Astrocyte (in vitro differentiated cells and primary cell): ENCODE measurements around the gene CFAP99. TPM values are rescaled to one million over a fixed set of nuclear protein-coding genes. Genes with fewer than 3 reads are reported as not detected.

Source experiments
- DNase-seq: peaks from one replicate; pipeline ENCODE4 v3.0.0-alpha.2; 2010; ENCODE audit warnings: low read depth
- FAIRE-seq: peaks from 2 replicates; lab custom pipeline; 2011; peaks lifted over from hg19 to GRCh38; lab: Jason Lieb, UNC
- H2AFZ ChIP-seq: 2 replicates; pipeline ENCODE4 v1.6.0; 2012; ENCODE audit warnings: low read depth, low read length, inconsistent platforms
- H3K27ac ChIP-seq: 2 replicates; pipeline ENCODE4 v1.5.1; 2011; ENCODE audit warnings: low read depth, low read length, inconsistent platforms
- H3K27me3 ChIP-seq: 2 replicates; pipeline ENCODE4 v1.6.0; 2011; ENCODE audit warnings: low read length, inconsistent platforms; ENCODE audit not compliant: insufficient read depth
- H3K36me3 ChIP-seq: 2 replicates; pipeline ENCODE4 v1.5.1; 2011; ENCODE audit warnings: low read length, inconsistent platforms; ENCODE audit not compliant: insufficient read depth
- H3K4me1 ChIP-seq: 2 replicates; pipeline ENCODE4 v1.5.1; 2011; ENCODE audit warnings: low read length, inconsistent platforms; ENCODE audit not compliant: insufficient read depth
- H3K4me2 ChIP-seq: 2 replicates; pipeline ENCODE4 v1.6.0; 2012; ENCODE audit warnings: low read length, inconsistent platforms
- H3K4me3 ChIP-seq: 2 replicates; pipeline ENCODE4 v1.5.1; 2011; ENCODE audit warnings: low read depth, mild to moderate bottlenecking, low read length, inconsistent platforms; ENCODE audit not compliant: insufficient read depth
- H3K79me2 ChIP-seq: 2 replicates; pipeline ENCODE4 v1.6.0; 2012; ENCODE audit warnings: mild to moderate bottlenecking, low read length, inconsistent platforms; ENCODE audit not compliant: insufficient read depth
- H3K9ac ChIP-seq: 2 replicates; pipeline ENCODE4 v1.6.0; 2012; ENCODE audit warnings: mild to moderate bottlenecking, low read length, inconsistent platforms
- H3K9me3 ChIP-seq: 2 replicates; pipeline ENCODE4 v1.5.1; 2012; ENCODE audit warnings: low read depth, mild to moderate bottlenecking, low read length, inconsistent platforms; ENCODE audit not compliant: insufficient read depth
- H4K20me1 ChIP-seq: 2 replicates; pipeline ENCODE4 v1.6.0; 2012; ENCODE audit warnings: low read length, inconsistent platforms; ENCODE audit not compliant: insufficient read depth
- H3K27ac Mint-ChIP-seq: one replicate; pipeline ENCODE4 v1.8.0; 2021; ENCODE audit warnings: mild to moderate bottlenecking, mixed read lengths; ENCODE audit not compliant: unreplicated experiment
- H3K27me3 Mint-ChIP-seq: one replicate; pipeline ENCODE4 v1.8.0; 2021; ENCODE audit warnings: low read depth, mixed read lengths; ENCODE audit not compliant: unreplicated experiment
- H3K36me3 Mint-ChIP-seq: one replicate; pipeline ENCODE4 v1.8.0; 2021; ENCODE audit warnings: low read depth, mixed read lengths; ENCODE audit not compliant: unreplicated experiment
- H3K4me1 Mint-ChIP-seq: one replicate; pipeline ENCODE4 v1.8.0; 2021; ENCODE audit warnings: low read depth, mixed read lengths; ENCODE audit not compliant: unreplicated experiment
- H3K4me3 Mint-ChIP-seq: one replicate; pipeline ENCODE4 v1.8.0; 2021; ENCODE audit warnings: mild to moderate bottlenecking, moderate library complexity, mixed read lengths; ENCODE audit not compliant: unreplicated experiment
- H3K9me3 Mint-ChIP-seq: one replicate; pipeline ENCODE4 v1.8.0; 2021; ENCODE audit warnings: mild to moderate bottlenecking, mixed read lengths; ENCODE audit not compliant: unreplicated experiment
- CTCF ChIP-seq: IDR thresholded peaks from 2 replicates; pipeline ENCODE4 v1.5.1; 2011; ENCODE audit warnings: low read depth, mild to moderate bottlenecking, inconsistent platforms, low read length, moderate library complexity; ENCODE audit not compliant: insufficient read depth
- EZH2 ChIP-seq: IDR thresholded peaks from 2 replicates; pipeline ENCODE4 v1.6.1; 2012; ENCODE audit warnings: mild to moderate bottlenecking, low read length, inconsistent platforms; ENCODE audit not compliant: insufficient read depth
- total RNA-seq: library from RNA; stranded (reverse); gene quantifications from 2 replicates; pipeline ENCODE4 v1.2.1, GENCODE V29; 2021

CFAP99 gene
- total RNA-seq, 1 donor from 2014 or later, result not detected

- Mint-ChIP-seq H3K27me3 (no peaks in the 10 kb centered on the region), H3K36me3 (peaks cover 27% of the 10 kb centered on the region), H3K27ac (no peak overlapping the region), H3K4me1 (peaks cover 10% of the 10 kb centered on the region), H3K4me3 (no peak overlapping the region), H3K9me3 (no peaks in the 10 kb centered on the region)
- FAIRE-seq, result no peak
- Histone ChIP-seq H3K4me2 (no peak overlapping the region), H3K36me3 (peaks cover 26% of the 10 kb centered on the region), H3K4me1 (no peaks in the 10 kb centered on the region), H3K9me3 (no peaks in the 10 kb centered on the region), H3K4me3 (no peak overlapping the region), H3K79me2 (peaks cover 72% of the 10 kb centered on the region), H4K20me1 (peaks cover 78% of the 10 kb centered on the region), H3K9ac (no peak overlapping the region), H2AFZ (no peak overlapping the region), H3K27ac (no peak overlapping the region), H3K27me3 (no peaks in the 10 kb centered on the region)
- DNase-seq, result no peak
- TF ChIP-seq EZH2 (no peak), CTCF (no peak)
Observed at GRCh38 chr4:2503809-2504208, 85.1 kb downstream of the CFAP99 start.

DNA sequence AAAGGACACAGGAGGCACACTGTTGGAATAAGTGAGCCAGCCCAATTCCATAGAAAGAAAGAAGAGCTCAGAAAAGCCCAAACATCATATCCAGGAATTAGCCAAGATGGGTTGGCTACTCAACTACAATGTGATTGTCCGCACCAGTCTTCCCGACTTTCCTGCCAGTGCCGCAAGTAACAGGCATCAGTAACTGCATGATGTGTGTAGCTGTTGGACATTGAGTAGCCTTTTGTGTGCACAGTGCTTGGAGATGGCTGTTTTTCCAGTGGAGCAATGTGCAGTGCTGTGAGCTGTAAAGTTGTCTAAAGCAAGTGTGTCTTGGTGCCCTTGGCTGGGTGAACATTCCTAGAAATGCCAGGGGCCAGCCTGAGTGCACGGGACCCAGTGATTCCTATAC is 88.5 kb downstream of the CFAP99 start:
- Mint-ChIP-seq H3K36me3 (peaks cover 27% of the 10 kb centered on the region), H3K4me3 (no peak overlapping the region), H3K4me1 (peaks cover 4% of the 10 kb centered on the region), H3K9me3 (no peaks in the 10 kb centered on the region), H3K27me3 (no peaks in the 10 kb centered on the region), H3K27ac (no peak overlapping the region)
- Histone ChIP-seq H3K4me2 (no peak overlapping the region), H3K79me2 (peaks cover 64% of the 10 kb centered on the region), H3K27me3 (no peaks in the 10 kb centered on the region), H4K20me1 (peaks cover 74% of the 10 kb centered on the region), H3K9ac (no peak overlapping the region), H3K36me3 (peaks cover 10% of the 10 kb centered on the region), H3K9me3 (no peaks in the 10 kb centered on the region), H3K4me3 (no peak overlapping the region), H3K27ac (no peak overlapping the region), H2AFZ (no peak overlapping the region), H3K4me1 (no peaks in the 10 kb centered on the region)
- FAIRE-seq, result no peak
- TF ChIP-seq CTCF (no peak), EZH2 (no peak)
- DNase-seq, result no peak

DNA sequence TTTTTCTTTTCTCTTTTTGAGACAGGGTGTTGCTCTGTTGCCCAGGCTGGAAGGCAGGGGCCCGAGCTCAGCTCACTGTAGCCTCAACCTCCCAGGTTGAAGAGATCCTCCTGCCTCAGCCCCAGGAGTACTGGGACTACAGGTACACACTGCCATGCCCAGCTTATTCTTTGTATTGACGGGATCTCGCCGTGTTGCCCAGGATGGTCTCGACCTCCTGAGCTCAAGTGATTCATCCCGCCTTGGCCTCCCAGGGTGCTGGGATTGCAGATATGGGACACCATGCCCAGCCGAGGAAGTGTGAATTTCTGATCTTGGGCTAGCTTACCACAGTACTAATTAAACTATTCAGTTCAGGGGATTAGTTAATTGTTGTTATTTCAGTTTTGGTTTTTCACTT is 89.1 kb downstream of the CFAP99 start:
- H2AFZ ChIP-seq, result no peak overlapping the region
- Mint-ChIP-seq H3K27ac (peak overlapping the region; percentile 20), H3K9me3 (no peaks in the 10 kb centered on the region), H3K27me3 (no peaks in the 10 kb centered on the region), H3K36me3 (peaks cover 28% of the 10 kb centered on the region), H3K4me1 (peaks cover 4% of the 10 kb centered on the region), H3K4me3 (no peak overlapping the region)
- TF ChIP-seq EZH2 (no peak), CTCF (no peak)
- peaks cover 12% of the 10 kb centered on the region for H3K36me3 ChIP-seq
- DNase-seq (no peak), FAIRE-seq (no peak)
- no peaks in the 10 kb centered on the region for H3K27me3 ChIP-seq
- H3K79me2 ChIP-seq, result peaks cover 62% of the 10 kb centered on the region
- H3K27ac ChIP-seq, result no peak overlapping the region
- no peak overlapping the region for H3K4me2 ChIP-seq
- no peaks in the 10 kb centered on the region for H3K4me1 ChIP-seq
- H3K9ac ChIP-seq, result no peak overlapping the region
- H3K9me3 ChIP-seq, result no peaks in the 10 kb centered on the region
- H3K4me3 ChIP-seq, result no peak overlapping the region
- peaks cover 77% of the 10 kb centered on the region for H4K20me1 ChIP-seq
